HUES6 (cell line): ENCODE results near the gene FAM163B.
"Not testable (repeated sequence)": the region's sequence is repeated elsewhere in the genome, so short reads cannot be mapped to it uniquely, and the experiment has no call there.

Experiments used
- H3K27ac ChIP-seq: 2 replicates; pipeline ENCODE4 v1.7.0; 2013; ENCODE audit warnings: low read depth, mild to moderate bottlenecking, low read length, inconsistent platforms
- H3K27me3 ChIP-seq: 2 replicates; pipeline ENCODE4 v1.6.1; 2013; ENCODE audit warnings: low read length; ENCODE audit not compliant: control insufficient read depth, insufficient read depth
- H3K36me3 ChIP-seq: 2 replicates; pipeline ENCODE4 v1.6.1; 2013; ENCODE audit warnings: low read length; ENCODE audit not compliant: control insufficient read depth, insufficient read depth
- H3K4me1 ChIP-seq: 2 replicates; pipeline ENCODE4 v1.6.1; 2013; ENCODE audit warnings: low read length; ENCODE audit not compliant: control insufficient read depth, insufficient read depth
- H3K4me3 ChIP-seq: 2 replicates; pipeline ENCODE4 v1.5.1; 2013; ENCODE audit warnings: low read depth, low read length
- H3K9ac ChIP-seq: one replicate; pipeline ENCODE4 v1.6.1; 2013; ENCODE audit warnings: mild to moderate bottlenecking, low read length
- H3K9me3 ChIP-seq: 2 replicates; pipeline ENCODE4 v1.6.1; 2013; ENCODE audit warnings: low read depth, low read length; ENCODE audit not compliant: control insufficient read depth, insufficient read depth

The FAM163B gene

DNA sequence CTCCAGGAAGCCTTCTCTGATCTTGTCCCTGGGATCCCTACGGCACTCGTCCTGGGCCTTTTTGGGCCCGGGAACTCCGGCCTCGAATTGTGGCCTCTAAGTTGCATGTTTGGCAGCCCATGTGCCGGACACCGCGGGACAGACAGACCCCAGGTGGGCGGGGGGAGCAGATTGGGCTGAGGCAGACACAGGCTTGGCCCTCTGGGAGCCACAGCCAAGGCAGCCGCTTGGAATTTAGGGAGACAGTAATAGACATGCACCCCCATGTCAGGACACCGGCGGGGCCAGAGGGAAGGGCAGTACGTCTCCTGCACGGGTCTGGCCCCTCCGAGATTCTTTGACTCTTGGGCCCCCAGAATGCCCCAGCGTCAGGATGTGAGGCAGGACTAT, 38.5 kb downstream of the FAM163B start:
- H3K27ac ChIP-seq = peak overlapping the region; percentile 54; the same call in 1 of the 2 replicates
- H3K36me3 ChIP-seq = no peaks in the 10 kb centered on the region
- H3K27me3 ChIP-seq = no peaks in the 10 kb centered on the region
- H3K4me3 ChIP-seq = no peak overlapping the region
- H3K4me1 ChIP-seq = peaks cover 12% of the 10 kb centered on the region
- no peaks in the 10 kb centered on the region for H3K9me3 ChIP-seq
- peak overlapping the region; percentile 26 for H3K9ac ChIP-seq

DNA sequence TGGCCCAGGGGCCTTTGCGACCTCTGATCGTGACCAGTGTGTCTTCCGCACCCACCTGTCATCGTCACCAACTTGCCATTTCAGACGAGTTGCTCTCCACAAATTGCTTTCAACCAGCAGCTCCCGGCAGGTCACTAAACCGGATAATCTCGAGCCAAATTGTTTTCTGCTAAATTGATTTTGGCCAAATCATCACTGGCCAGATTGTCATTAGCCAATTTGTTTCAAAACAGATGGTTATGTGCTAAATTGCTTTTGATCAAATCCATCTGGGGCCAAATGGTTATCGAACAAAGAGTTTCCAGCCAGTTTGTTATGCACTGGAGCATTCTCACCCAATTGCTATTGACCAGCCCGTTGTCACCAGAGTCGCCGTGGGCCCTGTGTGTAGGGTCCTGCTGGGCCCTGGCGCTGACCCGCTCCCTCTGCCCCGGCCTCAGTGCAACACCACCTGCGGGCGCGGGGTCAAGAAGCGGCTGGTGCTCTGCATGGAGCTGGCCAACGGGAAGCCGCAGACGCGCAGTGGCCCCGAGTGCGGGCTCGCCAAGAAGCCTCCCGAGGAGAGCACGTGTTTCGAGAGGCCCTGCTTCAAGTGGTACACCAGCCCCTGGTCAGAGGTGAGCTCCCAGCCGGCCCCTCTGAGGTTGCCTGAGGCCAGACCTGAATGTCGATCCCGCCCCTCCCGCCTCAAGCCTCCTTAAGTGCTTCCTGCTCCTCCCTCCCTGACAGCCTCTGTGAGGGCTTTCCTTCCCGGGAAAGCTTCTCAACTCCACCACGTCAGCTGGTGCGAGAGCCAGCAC, 39.1 kb downstream of the FAM163B start:
- Histone ChIP-seq H3K9me3 (no peaks in the 10 kb centered on the region), H3K27me3 (no peaks in the 10 kb centered on the region), H3K9ac (no peak overlapping the region), H3K4me3 (no peak overlapping the region), H3K27ac (peak overlapping the region; percentile 54; the same call in 1 of the 2 replicates), H3K4me1 (peaks cover 16% of the 10 kb centered on the region), H3K36me3 (no peaks in the 10 kb centered on the region)

DNA sequence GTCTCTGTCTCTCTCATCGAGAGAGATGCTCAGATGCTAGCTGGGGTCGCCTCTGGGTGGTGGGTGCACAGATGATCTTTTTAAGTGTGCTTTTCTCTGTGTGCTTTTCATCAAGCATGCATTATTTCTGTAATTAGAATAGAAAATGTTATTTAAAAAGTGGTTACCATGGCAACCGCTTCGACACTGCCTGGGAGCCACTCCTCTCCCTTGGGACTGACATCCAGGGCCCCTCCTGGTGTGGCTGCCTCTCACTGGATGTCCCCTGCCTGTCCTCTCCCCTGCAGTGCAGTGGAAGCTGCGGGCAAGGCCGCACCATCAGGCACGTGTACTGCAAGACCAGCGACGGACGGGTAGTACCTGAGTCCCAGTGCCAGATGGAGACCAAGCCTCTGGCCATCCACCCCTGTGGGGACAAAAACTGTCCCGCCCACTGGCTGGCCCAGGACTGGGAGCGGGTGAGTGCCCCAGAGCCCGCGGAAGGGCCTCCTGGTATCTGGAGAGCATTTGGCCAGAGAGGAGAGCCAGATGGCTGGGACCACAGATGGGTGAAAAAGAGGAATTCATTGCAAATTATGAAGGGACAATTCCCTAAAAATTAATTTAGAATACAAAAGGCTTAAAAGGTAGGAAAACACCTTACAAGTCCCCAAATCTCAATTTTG, 39.9 kb downstream of the FAM163B start:
- no peaks in the 10 kb centered on the region for H3K36me3 ChIP-seq
- H3K4me1 ChIP-seq = peaks cover 23% of the 10 kb centered on the region
- H3K4me3 ChIP-seq = no peak overlapping the region
- no peak overlapping the region for H3K9ac ChIP-seq
- H3K27me3 ChIP-seq = no peaks in the 10 kb centered on the region
- H3K9me3 ChIP-seq = no peaks in the 10 kb centered on the region
- no peak overlapping the region for H3K27ac ChIP-seq

DNA sequence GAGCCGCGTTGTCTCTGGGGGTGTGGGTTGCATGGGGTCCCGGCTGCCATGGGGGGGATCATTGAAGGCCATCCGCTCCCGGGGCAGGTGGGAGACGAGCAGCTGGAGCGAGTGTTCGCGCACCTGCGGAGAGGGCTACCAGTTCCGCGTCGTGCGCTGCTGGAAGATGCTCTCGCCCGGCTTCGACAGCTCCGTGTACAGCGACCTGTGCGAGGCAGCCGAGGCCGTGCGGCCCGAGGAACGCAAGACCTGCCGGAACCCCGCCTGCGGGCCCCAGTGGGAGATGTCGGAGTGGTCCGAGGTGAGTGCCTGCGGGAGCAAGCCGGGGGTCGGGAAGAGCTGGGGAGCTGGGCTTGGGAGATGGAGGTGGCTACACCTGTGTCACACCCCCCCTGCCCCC, 41.0 kb downstream of the FAM163B start:
- Histone ChIP-seq H3K9ac (no peak overlapping the region), H3K4me1 (peaks cover 27% of the 10 kb centered on the region), H3K36me3 (no peaks in the 10 kb centered on the region), H3K27me3 (no peaks in the 10 kb centered on the region), H3K27ac (no peak overlapping the region), H3K9me3 (no peaks in the 10 kb centered on the region), H3K4me3 (no peak overlapping the region)

DNA sequence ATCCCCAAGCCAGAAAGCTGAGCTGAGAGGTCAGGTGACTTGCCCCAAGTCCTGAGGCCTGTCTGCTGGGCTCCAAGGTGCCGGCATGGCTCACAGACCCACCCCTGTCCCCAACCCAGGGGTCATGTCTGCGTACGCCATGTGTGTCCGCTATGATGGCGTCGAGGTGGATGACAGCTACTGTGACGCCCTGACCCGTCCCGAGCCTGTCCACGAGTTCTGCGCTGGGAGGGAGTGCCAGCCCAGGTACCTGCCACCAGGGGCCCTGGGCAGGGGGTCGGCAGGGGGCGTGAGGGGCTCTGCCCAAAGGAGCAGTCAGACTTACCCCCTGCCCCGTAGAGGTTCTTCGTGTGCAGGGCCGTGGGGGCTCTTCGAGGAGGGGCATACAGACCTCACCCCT, 42.4 kb downstream of the FAM163B start:
- Histone ChIP-seq H3K27me3 (no peaks in the 10 kb centered on the region), H3K27ac (no peak overlapping the region), H3K4me1 (peaks cover 30% of the 10 kb centered on the region), H3K4me3 (no peak overlapping the region), H3K9ac (no peak overlapping the region), H3K36me3 (no peaks in the 10 kb centered on the region), H3K9me3 (no peaks in the 10 kb centered on the region)

DNA sequence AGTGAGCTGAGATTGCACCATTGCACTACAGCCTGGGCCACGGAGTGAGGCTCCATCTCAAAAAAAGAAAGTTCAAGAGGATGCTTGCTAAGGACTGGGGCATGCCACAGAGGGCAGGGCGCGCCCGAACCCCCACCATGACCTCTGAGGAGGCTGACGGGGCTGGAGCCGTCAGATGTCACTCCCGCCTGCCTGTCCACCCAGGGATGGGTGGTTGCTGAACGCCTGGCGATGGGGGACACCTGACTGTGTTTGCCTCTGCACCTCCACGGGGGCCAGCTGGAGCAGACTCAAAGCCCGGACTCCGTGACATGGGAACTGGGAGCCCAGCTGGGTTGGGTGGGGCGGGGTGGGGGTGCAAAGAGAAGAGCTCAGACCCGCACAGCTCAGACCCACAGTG, 42.8 kb downstream of the FAM163B start:
- H3K9me3 ChIP-seq = no peaks in the 10 kb centered on the region
- H3K4me1 ChIP-seq = peaks cover 30% of the 10 kb centered on the region
- H3K4me3 ChIP-seq = no peak overlapping the region
- H3K27ac ChIP-seq = no peak overlapping the region
- no peaks in the 10 kb centered on the region for H3K36me3 ChIP-seq
- no peaks in the 10 kb centered on the region for H3K27me3 ChIP-seq
- H3K9ac ChIP-seq = no peak overlapping the region

DNA sequence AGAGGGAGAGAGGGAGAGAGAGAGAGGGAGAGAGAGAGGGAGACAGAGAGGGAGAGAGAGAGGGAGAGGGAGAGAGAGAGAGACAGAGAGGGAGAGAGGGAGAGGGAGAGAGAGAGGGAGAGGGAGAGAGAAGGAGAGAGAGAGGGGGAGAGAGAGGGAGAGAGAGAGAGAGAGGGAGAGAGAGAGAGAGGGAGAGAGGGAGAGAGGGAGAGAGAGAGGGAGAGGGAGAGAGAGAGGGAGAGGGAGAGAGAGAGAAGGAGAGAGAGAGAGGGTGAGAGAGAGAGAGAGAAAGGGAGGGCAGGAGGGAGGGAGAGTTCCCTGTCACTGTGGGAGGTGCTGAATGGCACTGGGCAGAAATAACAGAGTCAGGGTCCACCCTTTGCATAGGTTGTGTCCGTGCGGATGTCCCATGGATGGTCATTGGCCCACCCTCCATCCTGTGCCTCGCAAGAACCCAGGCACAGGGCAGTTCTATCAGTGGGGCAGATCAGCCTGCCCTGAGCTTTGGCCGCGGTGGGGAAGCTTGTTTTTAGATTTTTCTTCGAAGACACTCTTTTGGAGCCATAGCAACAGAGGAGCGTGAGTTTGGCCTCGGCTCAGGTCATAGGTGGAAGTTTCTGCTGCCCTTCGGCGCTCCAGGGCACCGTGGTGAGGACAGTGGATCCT, 44.6 kb downstream of the FAM163B start:
- Histone ChIP-seq H3K4me1 (peaks cover 19% of the 10 kb centered on the region; the same call in 1 of the 2 replicates), H3K9me3 (no peaks in the 10 kb centered on the region), H3K36me3 (no peaks in the 10 kb centered on the region), H3K4me3 (no peak overlapping the region), H3K27ac (no peak overlapping the region), H3K9ac (no peak overlapping the region), H3K27me3 (no peaks in the 10 kb centered on the region)

DNA sequence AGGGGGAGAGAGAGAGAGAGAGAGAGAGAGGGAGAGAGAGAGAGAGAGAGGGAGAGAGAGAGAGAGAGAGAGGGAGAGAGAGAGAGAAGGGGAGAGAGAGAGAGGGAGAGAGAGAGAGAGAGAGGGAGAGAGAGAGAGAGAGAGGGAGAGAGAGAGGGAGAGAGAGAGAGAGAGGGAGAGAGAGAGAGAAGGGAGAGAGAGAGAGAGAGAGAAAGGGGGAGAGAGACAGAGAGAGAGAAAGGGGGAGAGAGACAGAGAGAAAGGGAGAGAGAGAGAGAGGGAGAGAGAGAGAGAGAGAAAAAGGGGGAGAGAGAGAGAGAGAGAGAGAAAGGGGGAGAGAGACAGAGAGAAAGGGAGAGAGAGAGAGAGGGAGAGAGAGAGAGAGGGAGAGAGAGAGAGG, 45.4 kb downstream of the FAM163B start:
- not testable (repeated sequence) for H3K9ac ChIP-seq, H3K27me3 ChIP-seq, H3K9me3 ChIP-seq, H3K4me3 ChIP-seq, H3K36me3 ChIP-seq, H3K27ac ChIP-seq
- peaks cover 24% of the 10 kb centered on the region; the same call in 1 of the 2 replicates for H3K4me1 ChIP-seq

DNA sequence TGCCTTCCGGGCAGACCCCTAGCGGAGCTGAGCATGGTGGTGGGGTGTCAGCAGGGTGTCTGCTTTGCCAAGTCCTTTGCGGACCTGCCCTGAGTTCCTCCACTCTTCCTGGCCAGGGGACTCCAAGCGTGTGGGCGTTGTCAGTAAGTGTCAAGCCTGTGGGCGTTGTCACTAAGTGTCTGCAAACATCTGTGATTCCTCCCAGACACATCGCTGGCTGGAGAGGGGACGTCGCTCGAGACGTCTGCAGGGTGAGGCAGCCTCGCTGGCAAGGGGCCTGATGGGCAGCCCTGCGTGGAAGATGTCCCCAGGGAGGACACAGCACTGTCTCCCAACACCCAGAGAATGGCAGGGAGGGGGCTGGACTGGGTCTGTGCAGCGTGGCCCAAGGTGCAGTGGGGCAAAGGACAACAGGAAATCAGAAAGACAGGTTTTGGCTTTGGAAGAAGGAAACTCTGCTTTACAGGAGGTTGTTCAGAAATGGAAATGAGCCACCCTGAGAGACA, 45.8 kb downstream of the FAM163B start:
- Histone ChIP-seq H3K9ac (no peak overlapping the region), H3K27ac (no peak overlapping the region), H3K4me1 (peaks cover 28% of the 10 kb centered on the region), H3K4me3 (no peak overlapping the region), H3K36me3 (no peaks in the 10 kb centered on the region), H3K27me3 (no peaks in the 10 kb centered on the region), H3K9me3 (no peaks in the 10 kb centered on the region)

DNA sequence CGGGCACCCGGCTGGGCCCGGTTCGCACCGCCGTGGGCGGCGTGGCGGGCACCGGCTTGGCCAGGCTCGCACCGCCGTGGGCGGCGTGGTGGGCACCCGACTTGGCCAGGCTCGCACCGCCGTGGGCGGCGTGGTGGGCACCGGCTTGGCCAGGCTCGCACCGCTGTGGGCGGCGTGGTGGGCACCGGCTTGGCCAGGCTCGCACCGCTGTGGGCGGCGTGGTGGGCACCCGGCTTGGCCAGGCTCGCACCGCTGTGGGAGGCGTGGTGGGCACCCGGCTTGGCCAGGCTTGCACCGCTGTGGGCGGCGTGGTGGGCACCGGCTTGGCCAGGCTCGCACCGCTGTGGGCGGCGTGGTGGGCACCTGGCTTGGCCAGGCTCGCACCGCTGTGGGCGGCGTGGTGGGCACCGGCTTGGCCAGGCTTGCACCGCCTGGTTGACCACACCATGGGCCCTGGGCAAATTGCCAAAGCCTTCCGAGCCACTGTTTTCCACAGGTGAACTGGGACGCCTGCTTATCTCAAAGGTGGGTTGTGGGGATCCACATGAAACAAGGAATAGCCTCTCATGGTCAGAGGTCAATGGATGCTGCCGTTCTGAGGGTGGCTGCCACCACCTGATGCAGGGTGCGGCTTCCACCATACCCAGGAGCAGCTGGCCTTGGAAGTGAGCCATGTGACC, 46.4 kb downstream of the FAM163B start:
- no peaks in the 10 kb centered on the region for H3K9me3 ChIP-seq
- H3K9ac ChIP-seq = no peak overlapping the region
- H3K4me3 ChIP-seq = no peak overlapping the region
- no peaks in the 10 kb centered on the region for H3K36me3 ChIP-seq
- no peak overlapping the region for H3K27ac ChIP-seq
- H3K4me1 ChIP-seq = peaks cover 34% of the 10 kb centered on the region
- no peaks in the 10 kb centered on the region for H3K27me3 ChIP-seq
